HG02973 (cell line): ENCODE measurements around the gene MAD1L1.
"Not testable (repeated sequence)": the region's sequence is repeated elsewhere in the genome, so short reads cannot be mapped to it uniquely, and the experiment has no call there.

Experiments
- ATAC-seq: cut with Tn5 transposase; IDR thresholded peaks from one replicate; pipeline ENCODE4 v1.9.1; 2021; ENCODE audit warnings: moderate library complexity; ENCODE audit not compliant: unreplicated experiment

MAD1L1 gene

GRCh38 chr7:1937252-1937605, 295.5 kb downstream of the MAD1L1 start:
- ATAC-seq = no peak

- ATAC-seq = no peak
Observed at GRCh38 chr7:1936531-1937251, 296.1 kb downstream of the MAD1L1 start.

- ATAC-seq = no peak
Observed at GRCh38 chr7:1936006-1936310, 296.8 kb downstream of the MAD1L1 start.

- ATAC-seq = no peak
Observed at GRCh38 chr7:1935176-1936005, 297.4 kb downstream of the MAD1L1 start.

- no peak for ATAC-seq
Observed at GRCh38 chr7:1934756-1935155, 298.0 kb downstream of the MAD1L1 start.

GRCh38 chr7:1934017-1934416, 298.7 kb downstream of the MAD1L1 start:
- ATAC-seq = no peak

- ATAC-seq = no peak
Observed at GRCh38 chr7:1933066-1933750, 299.5 kb downstream of the MAD1L1 start.

- ATAC-seq = no peak
Observed at GRCh38 chr7:1931951-1932270, 300.8 kb downstream of the MAD1L1 start.

- ATAC-seq = no peak
Observed at GRCh38 chr7:1931256-1931950, 301.3 kb downstream of the MAD1L1 start.

GRCh38 chr7:1930381-1931065, 302.2 kb downstream of the MAD1L1 start:
- no peak for ATAC-seq

- ATAC-seq = not testable (repeated sequence)
Observed at GRCh38 chr7:1929349-1929925, 303.3 kb downstream of the MAD1L1 start.

GRCh38 chr7:1928645-1929348, 303.9 kb downstream of the MAD1L1 start:
- ATAC-seq = no peak

- no peak for ATAC-seq
Observed at GRCh38 chr7:1927937-1928644, 304.7 kb downstream of the MAD1L1 start.

GRCh38 chr7:1926908-1927306, 305.8 kb downstream of the MAD1L1 start:
- ATAC-seq = no peak

GRCh38 chr7:1925973-1926907, 306.5 kb downstream of the MAD1L1 start:
- ATAC-seq = no peak

GRCh38 chr7:1925349-1925748, 307.4 kb downstream of the MAD1L1 start:
- no peak for ATAC-seq

- no peak for ATAC-seq
Observed at GRCh38 chr7:1924258-1924817, 308.4 kb downstream of the MAD1L1 start.
